GM18498 (cell line): Measurements from ENCODE around the gene YBX1.
"Not testable (repeated sequence)": the region's sequence is repeated elsewhere in the genome, so short reads cannot be mapped to it uniquely, and the experiment has no call there.

Experiments
- ATAC-seq: cut with Tn5 transposase; IDR thresholded peaks from one replicate; pipeline ENCODE4 v1.9.1; 2021; ENCODE audit warnings: mild to moderate bottlenecking, moderate library complexity; ENCODE audit not compliant: unreplicated experiment

Gene YBX1

DNA sequence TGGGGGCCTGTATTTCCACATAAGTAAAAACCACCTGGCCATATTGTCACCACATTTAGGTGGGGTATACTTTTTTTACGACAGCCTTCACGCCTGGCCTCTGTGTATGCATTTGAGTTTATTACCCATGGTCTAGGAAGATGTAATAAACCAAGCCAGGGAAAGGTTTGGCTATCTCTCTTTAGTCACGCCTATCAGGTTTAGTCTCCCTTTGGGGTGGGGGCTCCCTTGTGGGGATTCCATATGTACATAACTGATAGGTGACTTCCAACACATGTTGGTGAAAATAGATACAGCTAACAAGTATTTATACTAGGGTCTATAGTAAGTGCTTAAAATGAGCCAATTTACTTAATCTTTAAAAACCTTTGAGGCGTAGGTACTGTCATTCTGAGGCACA lies 4.2 kb downstream of the YBX1 start:
- no peak for ATAC-seq

DNA sequence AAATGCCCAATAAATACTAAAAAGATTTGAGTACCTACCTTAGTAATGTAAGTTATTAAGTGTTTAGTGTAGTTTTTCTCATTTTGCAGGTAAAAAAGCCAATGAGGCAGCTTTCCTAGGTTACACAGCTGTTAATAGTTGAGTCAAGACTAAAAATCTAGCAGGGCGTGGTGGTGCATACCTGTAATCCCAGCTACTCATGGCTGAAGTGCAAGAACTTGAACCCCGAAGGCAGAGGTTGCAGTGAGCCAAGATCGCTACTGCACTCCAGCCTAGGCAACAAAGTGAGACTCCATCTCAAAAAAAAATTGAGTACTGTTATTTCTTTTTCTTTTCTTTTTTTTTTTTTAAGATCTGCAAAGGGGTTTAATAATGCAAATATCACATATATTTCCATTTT lies 7.7 kb downstream of the YBX1 start:
- ATAC-seq: no peak

DNA sequence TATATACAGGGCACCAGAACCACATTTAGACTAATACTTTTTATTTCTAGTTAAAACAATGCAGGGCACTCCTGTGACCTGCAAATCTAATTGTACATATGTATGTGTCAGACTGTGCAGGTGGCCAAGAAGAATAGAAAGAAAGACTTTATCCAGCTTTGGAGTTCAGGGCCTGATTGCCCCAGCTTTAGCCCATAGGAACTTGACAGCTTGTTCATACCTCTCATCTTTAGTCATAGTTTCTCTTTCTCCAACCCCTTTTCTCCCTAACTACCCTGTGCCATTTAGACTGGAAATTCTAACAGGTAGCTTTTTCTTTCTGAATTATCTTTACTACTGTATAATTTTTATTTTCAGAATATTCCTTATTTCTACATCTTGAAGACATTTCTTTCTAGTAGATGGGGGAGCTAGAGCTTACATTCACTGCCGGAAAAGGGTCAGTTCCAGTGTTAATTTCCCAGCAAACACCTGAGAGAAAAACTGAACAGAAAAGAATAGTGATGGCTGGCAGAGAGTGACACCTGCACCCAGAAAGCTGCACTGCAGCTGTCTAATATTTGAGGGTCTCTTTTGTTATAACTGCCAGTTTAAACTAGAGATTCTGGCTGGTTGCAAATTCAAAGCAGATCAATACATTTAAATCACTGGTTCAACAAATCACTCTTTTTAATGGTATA lies 8.4 kb downstream of the YBX1 start:
- no peak for ATAC-seq

DNA sequence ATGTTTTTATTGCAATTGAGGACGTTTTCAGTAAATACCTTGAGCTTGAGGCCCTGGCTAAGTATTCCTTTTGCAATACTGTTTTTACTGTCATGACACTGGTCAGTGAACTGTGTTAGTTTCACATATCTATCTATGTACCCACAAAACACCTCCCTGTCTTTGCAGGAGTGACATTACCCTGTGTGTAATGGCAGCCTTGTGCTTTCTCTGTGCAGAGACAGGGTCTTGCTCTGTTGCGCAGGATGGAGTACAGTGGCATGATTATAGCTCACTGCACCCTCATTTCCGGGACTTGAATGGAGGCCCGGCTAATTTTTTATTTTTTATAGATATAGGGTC lies 8.9 kb downstream of the YBX1 start:
- ATAC-seq: no peak

DNA sequence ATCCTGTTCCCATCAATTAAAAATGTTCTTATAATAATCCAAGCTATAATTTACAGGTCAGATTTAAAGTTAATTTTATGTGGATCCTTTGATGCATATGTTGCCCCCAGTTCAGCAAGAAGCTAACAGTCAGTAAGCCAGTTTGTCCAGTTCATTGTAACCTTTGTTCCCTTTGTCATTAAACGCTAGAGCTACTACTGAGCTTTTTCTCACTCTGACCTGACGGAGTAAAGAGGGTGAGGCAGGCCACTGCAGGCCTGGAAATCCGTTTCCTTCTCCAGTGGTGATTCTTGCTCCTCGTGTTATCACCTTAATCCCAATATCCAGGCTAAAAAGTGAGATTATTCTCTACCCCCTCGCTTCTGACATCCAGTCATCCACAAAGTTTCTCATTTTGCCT lies 10.2 kb downstream of the YBX1 start:
- ATAC-seq: no peak

DNA sequence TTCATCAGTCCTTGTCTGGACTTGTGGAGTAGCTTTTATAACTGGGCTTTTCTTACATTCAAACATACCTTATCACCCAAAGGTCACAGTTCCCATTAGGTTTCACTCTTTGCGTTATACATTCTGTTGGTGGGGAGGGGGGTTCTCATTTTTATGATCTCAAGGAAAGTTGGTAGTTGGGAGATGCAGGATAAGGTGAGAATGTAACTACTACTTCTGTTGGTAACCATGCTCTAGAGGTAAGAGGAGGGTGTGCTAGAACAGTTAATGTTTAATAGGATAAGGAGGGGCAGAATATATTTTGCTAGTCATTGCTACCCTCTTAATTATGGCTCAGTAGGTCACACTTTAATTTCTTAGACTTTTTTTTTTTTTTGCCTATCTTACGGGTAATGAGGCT lies 10.7 kb downstream of the YBX1 start:
- ATAC-seq: no peak

DNA sequence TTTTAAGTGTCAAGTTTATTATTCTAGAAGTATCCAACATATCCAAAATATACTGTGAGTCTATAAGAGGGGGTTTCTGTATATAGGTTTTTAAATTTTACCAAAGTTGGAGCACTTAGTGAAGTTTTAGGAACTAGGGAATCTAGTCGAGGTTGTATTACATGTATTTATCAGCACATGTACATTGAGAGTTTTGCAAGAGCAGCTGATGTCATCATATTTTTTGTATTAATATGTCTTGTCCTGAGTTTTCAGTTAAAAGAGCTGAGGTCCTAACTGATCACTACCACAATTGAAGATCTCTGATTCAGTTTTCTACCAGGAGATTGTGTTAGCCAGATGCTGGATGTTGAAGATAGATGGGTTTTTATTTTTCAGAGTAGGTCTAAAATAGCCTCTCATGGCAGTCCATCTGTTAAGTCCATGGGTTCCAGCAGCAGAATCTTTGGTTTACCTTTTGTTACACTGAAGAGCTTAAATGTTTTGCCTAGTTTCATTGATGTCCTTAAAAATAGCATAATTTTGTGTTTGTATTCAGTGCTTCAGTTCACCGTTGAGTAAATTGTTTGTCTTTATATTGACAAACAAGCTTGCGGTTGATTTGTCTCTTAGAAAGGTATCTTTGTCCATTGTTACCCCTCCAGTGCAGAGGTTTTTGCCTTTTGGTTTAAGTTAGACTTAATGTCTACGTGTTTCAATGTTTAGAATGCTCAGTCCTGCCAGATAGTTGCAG lies 16.0 kb downstream of the YBX1 start:
- no peak for ATAC-seq

DNA sequence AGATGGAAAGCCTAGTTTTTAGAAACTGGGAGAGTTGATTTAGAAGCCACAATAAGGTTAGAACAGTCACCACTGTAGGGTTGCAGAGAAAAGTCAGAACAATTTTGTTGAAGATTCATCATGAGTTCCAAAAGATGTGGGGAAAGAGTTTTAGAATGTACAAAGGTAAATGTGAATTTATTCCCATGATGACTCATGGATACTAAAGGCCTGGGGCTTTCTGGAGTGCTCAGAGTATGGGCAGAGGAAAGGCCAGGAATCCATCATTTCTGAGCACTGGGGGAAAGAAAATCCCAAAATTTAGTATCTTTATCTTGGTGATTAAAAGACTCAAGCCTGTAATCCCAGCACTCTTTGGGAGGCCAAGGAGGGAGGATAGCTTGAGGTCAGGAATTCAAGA lies 17.8 kb downstream of the YBX1 start:
- no peak for ATAC-seq

DNA sequence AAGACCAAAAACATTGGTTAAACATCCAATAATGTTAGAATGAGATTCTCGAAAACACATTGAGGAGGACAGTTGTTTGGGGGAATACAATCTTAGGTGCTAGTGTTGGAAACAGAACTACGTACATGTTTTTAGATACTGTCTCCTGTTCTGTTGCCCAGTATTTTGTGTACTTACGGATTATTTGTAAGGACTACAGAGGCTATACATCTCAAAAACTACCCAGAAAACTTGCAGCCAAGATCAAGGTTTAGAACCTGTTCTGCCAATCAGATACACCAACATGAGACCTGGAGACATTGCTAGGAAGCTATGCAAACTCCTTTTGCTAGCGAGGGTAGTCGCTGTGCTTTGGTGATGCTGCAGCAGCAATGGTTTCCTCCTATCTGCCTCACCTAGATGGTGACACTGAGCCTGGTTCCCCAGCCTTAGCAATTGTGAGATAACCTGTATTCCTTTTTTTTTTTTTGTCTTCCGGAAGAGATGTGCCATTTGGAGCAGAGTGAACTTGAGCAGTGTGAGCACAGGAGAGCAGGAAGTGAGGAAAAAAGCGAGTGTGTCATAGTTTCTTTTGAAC lies 21.8 kb downstream of the YBX1 start:
- ATAC-seq: no peak

DNA sequence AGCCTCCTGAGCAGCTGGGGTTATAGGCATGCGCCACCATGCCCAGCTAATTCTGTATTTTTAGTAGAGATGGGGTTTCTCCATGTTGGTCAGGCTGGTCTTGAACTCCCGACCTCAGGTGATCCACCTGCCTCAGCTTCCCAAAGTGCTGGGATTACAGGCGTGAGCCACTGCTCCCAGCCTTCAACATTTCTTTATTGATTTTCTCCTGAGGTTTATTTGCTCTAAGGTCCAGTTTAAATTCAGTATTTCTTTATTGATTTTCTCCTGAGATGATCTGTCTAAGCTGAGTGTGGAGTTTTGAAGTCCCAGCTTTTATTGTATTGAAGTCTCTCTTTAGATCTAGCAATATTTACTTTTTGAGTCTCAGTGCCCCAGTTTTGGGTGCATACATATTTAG lies 30.6 kb downstream of the YBX1 start:
- not testable (repeated sequence) for ATAC-seq

DNA sequence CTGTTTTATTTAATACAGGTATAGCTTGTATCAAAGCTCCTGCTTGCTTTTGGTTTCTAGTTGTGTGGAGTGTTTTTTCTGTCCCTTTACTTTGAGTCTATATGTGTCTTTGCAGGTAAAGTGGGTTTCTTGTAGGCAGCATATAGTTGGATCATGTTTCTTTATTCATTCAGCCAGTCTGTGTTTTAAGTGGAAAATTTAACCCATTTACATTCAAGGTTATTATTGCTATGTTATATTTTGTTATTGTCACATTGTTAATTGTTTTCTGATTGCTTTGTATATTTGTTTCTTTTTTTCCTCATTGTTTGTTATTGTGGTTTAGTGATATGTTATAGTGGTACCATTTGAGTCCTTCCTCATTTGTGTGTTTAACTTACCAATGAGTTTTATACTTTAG lies 31.1 kb downstream of the YBX1 start:
- no peak for ATAC-seq

DNA sequence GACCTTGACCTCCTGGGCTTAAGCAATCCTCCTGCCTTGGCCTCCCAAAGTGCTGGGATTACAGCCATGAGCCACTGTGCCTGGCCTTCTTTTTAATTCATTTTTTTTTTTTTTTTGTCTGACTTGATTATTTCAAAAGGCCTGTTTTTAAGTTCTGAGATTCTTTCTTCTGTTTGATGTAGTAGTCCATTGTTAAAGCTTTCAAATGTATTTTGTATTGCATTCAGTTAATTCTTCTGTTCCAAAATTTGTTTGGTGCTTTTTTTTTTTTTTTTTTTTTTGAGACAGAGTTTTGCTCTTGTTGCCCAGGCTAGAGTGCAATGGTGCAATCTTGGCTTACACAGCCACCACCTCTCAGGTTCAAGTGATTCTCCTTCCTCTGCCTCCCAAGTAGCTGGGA lies 32.2 kb downstream of the YBX1 start:
- ATAC-seq: not testable (repeated sequence)

DNA sequence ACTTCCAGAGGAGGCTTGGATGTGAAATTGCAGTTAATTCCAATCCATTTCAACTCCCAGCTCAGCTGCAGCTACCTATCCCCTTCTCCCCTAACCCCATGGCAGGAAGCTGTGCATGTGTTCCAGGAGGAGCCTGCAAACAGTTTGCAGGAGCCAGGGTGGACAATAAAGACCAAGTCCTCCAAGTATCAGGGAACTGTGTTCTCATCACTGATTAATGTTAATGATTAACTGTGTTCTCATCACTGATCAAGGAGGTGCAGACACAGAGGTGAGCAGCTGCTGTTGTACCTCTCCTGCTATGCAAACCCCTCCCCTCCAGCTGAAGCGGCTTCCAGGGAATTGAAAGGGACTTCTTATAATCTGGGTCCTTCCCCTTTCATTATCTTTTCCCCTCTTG lies 38.6 kb downstream of the YBX1 start:
- ATAC-seq: no peak

DNA sequence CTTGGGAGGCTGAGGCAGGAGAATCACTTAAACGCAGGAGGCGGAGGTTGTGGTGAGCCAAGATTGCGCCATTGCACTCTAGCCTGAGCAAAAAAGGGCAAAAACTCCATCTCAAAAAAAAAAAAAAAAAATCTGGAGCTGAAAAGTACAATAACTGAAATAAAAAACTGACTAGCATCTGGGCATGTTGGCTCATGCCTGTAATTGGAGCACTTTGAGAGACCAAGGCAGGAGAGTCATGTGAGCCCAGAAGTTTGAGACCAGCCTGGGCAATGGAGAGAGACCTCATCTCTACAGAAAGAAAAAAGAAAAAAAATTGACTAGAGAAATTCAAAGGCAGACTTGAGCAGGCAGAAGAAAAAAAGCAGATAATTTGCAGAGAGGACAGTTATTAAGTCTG lies 39.7 kb downstream of the YBX1 start:
- ATAC-seq: no peak

DNA sequence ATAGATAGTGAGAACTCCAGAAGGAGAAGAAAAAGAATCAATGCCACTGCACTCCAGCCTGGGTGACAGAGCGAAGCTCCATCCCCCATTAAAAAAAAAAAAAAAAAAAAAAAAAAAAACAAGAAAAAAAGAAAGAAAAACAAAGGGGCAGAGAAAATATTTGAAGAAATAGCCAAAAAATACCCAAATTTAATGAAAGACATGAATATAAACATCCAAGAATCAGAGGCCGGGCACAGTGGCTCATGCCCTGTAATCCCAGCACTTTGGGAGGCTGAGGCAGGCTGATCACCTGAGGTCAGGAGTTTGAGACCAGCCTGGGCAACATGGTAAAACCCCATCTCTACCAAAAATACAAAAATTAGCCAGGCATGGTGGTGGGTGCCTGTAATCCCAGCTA lies 40.2 kb downstream of the YBX1 start:
- not testable (repeated sequence) for ATAC-seq

DNA sequence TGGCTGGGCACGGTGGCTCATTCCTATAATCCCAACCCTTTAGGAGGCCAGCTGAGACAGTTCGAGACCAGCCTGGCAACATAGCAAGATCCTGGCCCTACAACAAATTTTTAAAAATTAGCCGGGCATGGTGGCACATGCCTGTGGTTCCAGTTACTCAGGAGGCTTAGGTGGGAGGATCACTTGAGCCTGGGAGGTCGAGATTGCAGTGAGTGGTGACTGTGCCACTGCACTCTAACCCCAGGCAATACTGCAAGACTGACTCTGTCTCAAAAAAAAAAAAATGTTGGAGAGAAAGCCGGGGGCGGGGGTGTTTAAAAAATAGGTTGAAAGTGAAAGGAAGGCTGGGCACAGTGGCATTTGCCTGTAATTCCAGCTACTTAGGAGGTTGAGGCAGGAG lies 41.3 kb downstream of the YBX1 start:
- no peak for ATAC-seq

DNA sequence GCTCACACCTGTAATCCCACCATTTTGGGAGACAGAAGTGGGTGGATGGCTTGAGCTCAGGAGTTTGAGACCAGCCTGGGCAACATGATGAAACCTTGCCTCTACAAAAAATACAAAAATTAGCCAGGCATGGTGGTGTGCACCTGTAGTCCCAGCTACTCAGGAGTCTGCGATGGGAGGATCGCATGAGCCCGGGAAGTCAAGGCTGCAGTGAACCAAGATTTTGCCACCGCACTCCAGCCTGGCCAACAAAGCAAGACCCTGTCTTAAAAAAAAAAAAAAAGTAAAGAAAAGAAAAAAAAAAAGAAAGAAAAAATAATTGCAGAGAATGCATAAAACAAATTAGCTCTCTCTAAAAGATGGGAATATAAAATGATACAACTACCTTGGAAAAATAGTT lies 43.6 kb downstream of the YBX1 start:
- ATAC-seq: not testable (repeated sequence)

DNA sequence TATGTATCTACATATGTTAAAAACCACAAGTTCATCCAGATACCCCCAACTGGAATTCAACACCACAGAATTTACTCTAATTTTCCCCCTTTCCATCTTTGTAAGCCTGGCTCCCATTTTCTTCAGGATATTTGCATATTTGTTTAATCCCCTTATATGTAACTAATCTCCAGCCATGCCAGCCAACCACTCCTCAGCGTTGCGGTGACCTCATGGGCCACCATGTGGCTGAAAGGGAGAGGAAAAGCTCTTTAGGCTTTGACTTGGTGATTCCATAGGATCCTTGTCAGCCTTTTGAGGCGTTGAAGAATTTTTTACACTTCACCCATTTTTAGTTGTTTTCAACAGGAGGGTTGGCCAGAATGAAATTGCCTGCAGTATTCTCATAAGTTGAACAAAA lies 47.8 kb downstream of the YBX1 start:
- no peak for ATAC-seq

DNA sequence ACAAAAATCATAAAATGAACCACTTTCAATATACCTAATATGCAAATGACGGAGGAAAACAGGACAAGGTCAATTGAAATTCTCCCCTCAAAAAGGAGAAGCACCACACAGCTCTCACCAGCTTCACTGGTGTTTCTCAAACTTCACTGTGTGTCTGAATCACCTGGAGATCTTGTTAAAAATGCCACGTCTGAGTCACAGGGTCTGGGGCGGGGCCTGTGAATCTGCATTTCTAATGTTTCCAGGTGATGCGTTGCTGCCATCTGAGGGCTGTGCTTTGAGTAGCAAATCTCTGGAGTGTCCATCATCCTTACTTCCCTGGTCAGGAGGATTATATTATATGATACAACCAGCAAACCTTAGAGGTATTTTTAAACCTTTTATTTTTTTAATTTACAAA lies 48.8 kb downstream of the YBX1 start:
- no peak for ATAC-seq

DNA sequence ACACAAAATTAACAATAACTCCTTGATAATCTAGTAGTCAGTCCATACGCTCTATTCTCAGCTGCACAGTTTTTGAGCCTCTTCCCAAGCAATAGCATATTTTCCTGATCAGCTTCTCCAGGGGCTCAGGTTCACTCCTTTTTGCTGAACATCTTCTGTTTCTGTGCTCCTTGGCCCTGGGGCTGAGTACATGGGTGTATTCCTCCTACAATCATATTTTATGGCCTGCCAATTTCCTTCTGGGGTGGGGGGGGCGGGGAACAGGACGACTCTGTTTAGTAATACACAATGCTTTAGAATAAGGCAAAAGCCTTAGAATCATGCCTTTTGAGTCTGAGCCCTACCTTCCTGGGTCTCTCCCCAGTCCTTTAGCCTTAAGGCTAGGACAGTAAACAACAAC lies 49.4 kb downstream of the YBX1 start:
- ATAC-seq: no peak

DNA sequence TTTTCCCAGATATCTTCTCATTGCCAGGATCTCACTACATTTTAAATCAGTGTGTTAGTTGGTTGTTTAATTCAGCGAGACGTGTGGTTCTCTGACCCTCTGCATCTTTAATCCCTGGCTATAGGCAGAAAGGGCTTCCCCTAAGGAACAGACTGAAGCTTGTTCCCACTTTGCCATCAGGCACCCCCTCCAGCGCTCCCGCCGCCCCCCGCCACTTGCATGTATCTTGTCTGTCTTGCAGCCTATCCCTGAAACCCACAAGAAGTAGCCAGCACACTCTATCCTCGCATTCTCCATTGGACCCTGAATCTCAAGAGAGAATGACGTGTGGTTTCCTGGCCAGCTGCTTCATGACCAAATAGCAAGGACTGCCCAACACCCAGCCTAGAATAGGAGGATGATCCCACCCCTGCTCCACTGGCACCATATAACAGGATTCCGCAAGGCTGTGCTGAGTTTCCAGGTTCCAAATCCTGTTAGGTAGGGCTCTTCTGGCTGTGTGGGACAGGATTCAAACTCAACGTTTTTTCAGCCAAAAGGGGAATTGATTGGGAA lies 50.0 kb downstream of the YBX1 start:
- ATAC-seq: no peak
